Activated CD8-positive, alpha-beta T cell treated with anti-CD3 and anti-CD28 coated beads for 36 hours (primary cell): ENCODE data around the gene IPP. TPM values are rescaled to one million over a fixed set of nuclear protein-coding genes. Genes with fewer than 3 reads are reported as not detected.

Experiments
- ATAC-seq: fragments of 200-7000 bp; cut with Tn5 transposase; one replicate; pipeline ENCODE4 v1.10.0; 2021; ENCODE audit warnings: mild to moderate bottlenecking, moderate library complexity
- CTCF ChIA-PET: fragments of 350-600 bp; sonication (Branson Sonifier 250); formaldehyde crosslinking; loops from one replicate; lab custom pipeline; 2021; ENCODE audit warnings: antibody characterized with exemption; lab: Charles Lee
- POLR2A ChIA-PET: fragments of 350-600 bp; sonication (Branson Sonifier 250); formaldehyde crosslinking; loops from one replicate; lab custom pipeline; 2021; ENCODE audit warnings: antibody characterized with exemption; lab: Charles Lee
- DNase-seq: peaks from one replicate; pipeline ENCODE4 v3.0.0-alpha.2; 2020
- H3K27ac Mint-ChIP-seq: one replicate; pipeline ENCODE4 v1.8.0; 2021; ENCODE audit warnings: mild to moderate bottlenecking, mixed read lengths
- H3K27me3 Mint-ChIP-seq: one replicate; pipeline ENCODE4 v1.8.0; 2021; ENCODE audit warnings: mixed read lengths
- H3K36me3 Mint-ChIP-seq: one replicate; pipeline ENCODE4 v1.8.0; 2021; ENCODE audit warnings: low read depth, mixed read lengths
- H3K4me1 Mint-ChIP-seq: one replicate; pipeline ENCODE4 v1.8.0; 2021; ENCODE audit warnings: low read depth, mixed read lengths
- H3K4me3 Mint-ChIP-seq: one replicate; pipeline ENCODE4 v1.8.0; 2021; ENCODE audit warnings: mild to moderate bottlenecking, moderate library complexity, mixed read lengths
- H3K9me3 Mint-ChIP-seq: one replicate; pipeline ENCODE4 v1.8.0; 2021; ENCODE audit warnings: mixed read lengths
- intact Hi-C: fragments of 100-400 bp; cut with micrococcal nuclease; formaldehyde crosslinking; loops from one replicate; pipeline ENCODE4 v1.10.0; 2022
- total RNA-seq, 2 experiments: library from RNA; stranded (reverse); gene quantifications; one replicate each; pipeline ENCODE4 v1.2.3, GENCODE V29; 2021
- TF ChIP-seq, protein P1 (sequence below): fragments of 200-600 bp; IDR thresholded peaks from one replicate; pipeline ENCODE4 v1.8.0; 2022; ENCODE audit warnings: antibody characterized with exemption, mild to moderate bottlenecking

IPP gene
- total RNA-seq, 2 experiments from 2014 or later: 14.7 to 16.7 TPM

DNA sequence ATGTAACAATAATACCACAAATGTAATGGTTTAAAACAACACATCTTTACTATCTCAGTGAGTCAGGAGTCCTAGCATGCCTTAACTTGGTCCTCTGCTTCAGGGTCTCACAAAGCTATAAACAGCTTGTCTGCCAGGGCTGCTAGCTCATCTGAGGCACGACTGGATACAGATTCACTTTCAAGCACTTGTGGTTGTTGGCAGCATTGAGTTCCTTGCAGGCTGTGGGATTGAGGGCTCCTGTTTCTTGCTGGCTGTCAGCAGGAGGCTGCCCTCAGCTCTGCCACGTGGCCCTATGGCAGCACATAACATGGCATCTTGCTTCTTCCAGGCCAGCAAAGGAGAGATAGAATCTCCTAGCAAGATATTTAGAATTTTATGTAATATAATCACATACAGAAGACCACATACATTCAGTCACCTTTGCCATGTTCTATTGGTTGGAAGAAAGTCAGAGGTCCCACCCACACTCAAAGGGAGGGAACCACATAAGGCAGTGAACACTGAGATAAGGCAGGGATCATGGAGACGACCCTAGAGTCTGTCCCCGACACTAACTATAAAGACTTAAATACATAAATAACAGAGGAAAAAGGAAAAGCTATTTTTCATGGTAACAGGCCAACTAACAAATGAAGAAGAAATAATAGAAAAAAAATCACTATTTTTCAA lies 18.9 kb upstream of the IPP start:
- intact Hi-C loops: no loop called here
- H3K9me3 Mint-ChIP-seq: no peaks in the 10 kb centered on the region
- ChIA-PET CTCF (no interaction called here), POLR2A (no interaction called here)
- H3K27me3 Mint-ChIP-seq: no peaks in the 10 kb centered on the region
- no peak for ATAC-seq
- no peaks in the 10 kb centered on the region for H3K4me1 Mint-ChIP-seq
- H3K36me3 Mint-ChIP-seq: no peaks in the 10 kb centered on the region
- H3K27ac Mint-ChIP-seq: no peak overlapping the region
- DNase-seq: no peak
- no peak overlapping the region for H3K4me3 Mint-ChIP-seq
- TF ChIP-seq, protein P1, sequence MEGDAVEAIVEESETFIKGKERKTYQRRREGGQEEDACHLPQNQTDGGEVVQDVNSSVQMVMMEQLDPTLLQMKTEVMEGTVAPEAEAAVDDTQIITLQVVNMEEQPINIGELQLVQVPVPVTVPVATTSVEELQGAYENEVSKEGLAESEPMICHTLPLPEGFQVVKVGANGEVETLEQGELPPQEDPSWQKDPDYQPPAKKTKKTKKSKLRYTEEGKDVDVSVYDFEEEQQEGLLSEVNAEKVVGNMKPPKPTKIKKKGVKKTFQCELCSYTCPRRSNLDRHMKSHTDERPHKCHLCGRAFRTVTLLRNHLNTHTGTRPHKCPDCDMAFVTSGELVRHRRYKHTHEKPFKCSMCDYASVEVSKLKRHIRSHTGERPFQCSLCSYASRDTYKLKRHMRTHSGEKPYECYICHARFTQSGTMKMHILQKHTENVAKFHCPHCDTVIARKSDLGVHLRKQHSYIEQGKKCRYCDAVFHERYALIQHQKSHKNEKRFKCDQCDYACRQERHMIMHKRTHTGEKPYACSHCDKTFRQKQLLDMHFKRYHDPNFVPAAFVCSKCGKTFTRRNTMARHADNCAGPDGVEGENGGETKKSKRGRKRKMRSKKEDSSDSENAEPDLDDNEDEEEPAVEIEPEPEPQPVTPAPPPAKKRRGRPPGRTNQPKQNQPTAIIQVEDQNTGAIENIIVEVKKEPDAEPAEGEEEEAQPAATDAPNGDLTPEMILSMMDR: no peak

DNA sequence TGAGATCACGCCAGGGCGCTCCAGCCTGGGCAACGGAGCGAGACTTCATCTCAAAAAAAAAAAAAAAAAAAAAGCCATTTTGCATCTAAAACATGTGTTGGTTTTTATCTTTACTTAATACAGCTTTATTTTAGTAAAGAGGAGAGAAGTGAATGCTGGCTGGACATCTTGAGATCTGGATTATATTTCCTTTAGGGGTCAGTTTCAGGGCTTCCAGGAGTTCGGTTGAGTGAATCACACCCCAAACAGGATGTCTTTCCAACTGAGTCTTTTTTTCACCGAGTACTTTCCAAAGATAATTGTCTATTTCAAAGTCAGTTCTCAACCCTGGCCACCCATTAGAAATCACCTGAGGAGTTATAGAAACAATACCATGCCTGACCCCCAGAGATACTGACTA lies 16.6 kb upstream of the IPP start:
- CTCF ChIA-PET: no interaction called here
- POLR2A ChIA-PET: no interaction called here
- DNase-seq (no peak), ATAC-seq (no peak)
- Mint-ChIP-seq H3K27me3 (peaks cover 3% of the 10 kb centered on the region), H3K4me1 (no peaks in the 10 kb centered on the region), H3K36me3 (no peaks in the 10 kb centered on the region), H3K9me3 (no peaks in the 10 kb centered on the region), H3K4me3 (no peak overlapping the region), H3K27ac (no peak overlapping the region)
- TF ChIP-seq, protein P1: no peak
- intact Hi-C loops: no loop called here

DNA sequence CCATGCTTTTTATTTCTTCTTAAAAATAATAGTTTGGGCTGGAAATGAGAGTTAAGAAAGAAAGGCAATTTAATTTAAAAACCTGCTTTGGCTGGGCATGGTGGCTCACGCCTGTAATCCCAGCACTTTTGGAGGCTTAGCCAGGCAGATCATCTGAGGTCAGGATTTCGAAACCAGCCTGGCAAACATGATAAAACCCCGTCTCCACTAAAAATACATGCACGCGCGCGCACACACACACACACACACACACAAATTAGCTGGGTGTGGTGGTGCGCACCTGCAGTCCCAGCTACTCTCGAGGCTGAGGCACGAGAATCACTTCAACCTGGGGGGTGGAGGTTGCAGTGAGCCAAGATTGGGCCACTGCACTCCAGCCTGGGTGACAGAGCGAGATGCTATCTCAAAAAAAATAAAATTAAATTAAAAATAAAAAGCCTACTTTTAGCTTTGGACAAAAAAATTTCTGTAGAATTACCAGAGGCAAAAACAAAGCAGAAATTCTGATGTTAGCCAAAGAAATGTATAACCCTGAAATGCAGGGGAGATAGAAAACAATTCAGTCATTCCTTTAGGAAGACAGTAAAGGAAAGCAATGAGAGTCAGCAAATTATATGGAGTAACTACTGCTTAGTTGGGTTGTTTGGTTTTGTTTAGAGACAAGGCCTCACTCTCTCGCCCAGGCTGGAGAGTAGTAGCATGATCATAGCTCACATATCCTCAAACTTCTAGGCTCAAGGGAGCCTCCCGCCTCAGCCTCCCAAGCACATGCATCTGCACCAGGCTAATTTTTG lies 15.7 kb upstream of the IPP start:
- Mint-ChIP-seq H3K27ac (no peak overlapping the region), H3K27me3 (peaks cover 3% of the 10 kb centered on the region), H3K4me3 (no peak overlapping the region), H3K36me3 (no peaks in the 10 kb centered on the region), H3K9me3 (no peaks in the 10 kb centered on the region), H3K4me1 (no peaks in the 10 kb centered on the region)
- DNase-seq (no peak), ATAC-seq (no peak)
- ChIA-PET POLR2A (interaction anchor here (0.6 kb wide), 1 partner anchor 16 kb away, joined by 3 read pairs; no protein-coding TSS in a partner anchor), CTCF (no interaction called here)
- intact Hi-C loops: no loop called here
- TF ChIP-seq, protein P1: no peak

DNA sequence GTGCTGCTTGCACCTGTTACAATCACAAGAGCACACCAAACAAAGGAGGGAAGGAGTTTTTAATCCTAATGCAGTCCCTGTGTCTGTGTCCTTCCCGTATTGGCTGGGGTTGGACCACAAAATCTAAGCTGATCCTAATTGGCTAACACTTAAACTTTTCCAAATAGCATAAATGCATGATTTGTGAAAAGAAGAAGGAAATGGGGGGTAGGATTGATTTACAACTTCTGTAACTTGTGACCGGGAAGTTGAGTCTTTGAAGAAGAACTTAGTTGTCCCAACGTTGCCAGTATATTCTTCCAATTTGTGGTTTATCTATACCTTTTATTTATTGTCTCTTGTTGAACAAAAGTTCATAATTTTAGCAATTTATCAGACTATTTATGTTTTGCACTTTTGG lies 11.8 kb upstream of the IPP start:
- CTCF ChIA-PET: no interaction called here
- no peak for ATAC-seq
- DNase-seq: no peak
- intact Hi-C loops: no loop called here
- TF ChIP-seq, protein P1: no peak
- Mint-ChIP-seq H3K9me3 (no peaks in the 10 kb centered on the region), H3K36me3 (no peaks in the 10 kb centered on the region), H3K4me3 (no peak overlapping the region), H3K27me3 (peaks cover 3% of the 10 kb centered on the region), H3K27ac (no peak overlapping the region), H3K4me1 (no peaks in the 10 kb centered on the region)
- POLR2A ChIA-PET: no interaction called here

DNA sequence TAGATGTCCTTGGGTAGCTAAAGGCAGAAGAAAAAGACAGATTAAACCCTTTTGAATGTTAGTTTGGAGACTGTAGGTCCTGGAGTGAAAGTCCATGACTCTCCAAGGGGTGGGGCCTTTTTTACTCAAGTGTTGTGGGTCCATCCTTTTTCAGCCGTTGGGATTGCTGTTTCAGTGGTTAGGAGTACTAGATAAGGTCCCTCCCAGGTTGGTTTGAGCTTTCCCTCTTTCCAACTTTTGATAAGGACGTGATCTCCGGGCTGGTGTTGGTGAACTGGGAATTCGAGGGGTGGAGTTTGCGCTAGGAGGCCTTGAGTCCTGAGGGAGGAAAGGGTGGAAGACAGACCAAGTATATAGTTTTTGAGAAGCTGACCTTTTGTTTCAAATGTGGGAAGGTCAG lies 5.2 kb upstream of the IPP start:
- Mint-ChIP-seq H3K27me3 (no peaks in the 10 kb centered on the region), H3K4me3 (no peak overlapping the region), H3K36me3 (peaks cover 2% of the 10 kb centered on the region), H3K4me1 (peaks cover 6% of the 10 kb centered on the region), H3K9me3 (peaks cover 8% of the 10 kb centered on the region), H3K27ac (no peak overlapping the region)
- ChIA-PET POLR2A (interaction anchor here (1.4 kb wide), 1 partner anchor 70 kb away, joined by 4 read pairs; the partner anchor contains the start of gene GPBP1L1), CTCF (no interaction called here)
- ATAC-seq (no peak), DNase-seq (no peak)
- TF ChIP-seq, protein P1: no peak
- intact Hi-C loops: no loop called here
